Left kidney (tissue), 2 donors: ENCODE data around the gene LILRB1. TPM values are rescaled to one million over a fixed set of nuclear protein-coding genes. Genes with fewer than 3 reads are reported as not detected.
"Not testable (repeated sequence)": the region's sequence is repeated elsewhere in the genome, so short reads cannot be mapped to it uniquely, and the experiment has no call there.

ENCODE experiments used
- DNase-seq: peaks from one replicate; pipeline ENCODE4 v3.0.0-alpha.2; 2013
- polyA plus RNA-seq: library from polyadenylated mRNA; unstranded; fragments of 120-200 nt; gene quantifications from one replicate; pipeline ENCODE4 v1.2.1, GENCODE V29; 2013; ENCODE audit not compliant: insufficient read length

Gene LILRB1
- polyA plus RNA-seq, 1 donor, result 1.4 TPM

GRCh38 chr19:54662730-54663129 is 32.4 kb downstream of the LILRB1 start, which contains the start of gene LILRB4:
LILRB4 (plus strand) TSS chr19:54662985; CDS start chr19:54663034, 49 bp downstream.
- DNase-seq, result no peak

GRCh38 chr19:54665530-54665929 is 35.2 kb downstream of the LILRB1 start:
- no peak for DNase-seq

- DNase-seq, result no peak
Observed at GRCh38 chr19:54667217-54667616, 36.9 kb downstream of the LILRB1 start.

GRCh38 chr19:54668353-54668752 is 38.1 kb downstream of the LILRB1 start:
- no peak for DNase-seq

GRCh38 chr19:54670576-54671357 is 40.5 kb downstream of the LILRB1 start:
- DNase-seq, result no peak

GRCh38 chr19:54673222-54673621 is 42.9 kb downstream of the LILRB1 start:
- no peak for DNase-seq

GRCh38 chr19:54674021-54674617 is 43.8 kb downstream of the LILRB1 start:
- peak; percentile 21 for DNase-seq

- peak; percentile 33 for DNase-seq
Observed at GRCh38 chr19:54676210-54676834, 46.0 kb downstream of the LILRB1 start.

- DNase-seq, result no peak
Observed at GRCh38 chr19:54677217-54677616, 46.9 kb downstream of the LILRB1 start.

- not testable (repeated sequence) for DNase-seq
Observed at GRCh38 chr19:54681596-54681995, 51.3 kb downstream of the LILRB1 start.

GRCh38 chr19:54682306-54682856 is 52.1 kb downstream of the LILRB1 start:
- no peak for DNase-seq

GRCh38 chr19:54684527-54684926 is 54.2 kb downstream of the LILRB1 start:
- peak; percentile 79 for DNase-seq

Other genes starting within 250 kb of the LILRB1 start
- gene TTYH1, start 215.0 kb upstream of the LILRB1 start, polyA plus RNA-seq, result 7.8 TPM
- 189 TPM for gene LENG8, start 181.3 kb upstream of the LILRB1 start, polyA plus RNA-seq
- 1.7 TPM for gene LENG9, start 166.7 kb upstream of the LILRB1 start, polyA plus RNA-seq
- 13.0 TPM for gene CDC42EP5, start 157.2 kb upstream of the LILRB1 start, polyA plus RNA-seq
- not detected for gene LAIR2, start 127.7 kb upstream of the LILRB1 start, polyA plus RNA-seq
- gene LILRA2, start 56.7 kb upstream of the LILRB1 start, polyA plus RNA-seq, result 0.40 TPM
- gene LILRA1, start 36.9 kb upstream of the LILRB1 start, polyA plus RNA-seq, result 0.32 TPM
- 1.3 TPM for gene LILRB4, start 32.5 kb downstream of the LILRB1 start, polyA plus RNA-seq
- gene KIR3DL3, start 94.0 kb downstream of the LILRB1 start, polyA plus RNA-seq, result not detected
- gene KIR2DL3, start 108.0 kb downstream of the LILRB1 start, polyA plus RNA-seq, result not detected
- not detected for gene KIR2DL1, start 139.3 kb downstream of the LILRB1 start, polyA plus RNA-seq
- not detected for gene KIR2DL4, start 173.1 kb downstream of the LILRB1 start, polyA plus RNA-seq
- gene KIR3DL1, start 186.0 kb downstream of the LILRB1 start, polyA plus RNA-seq, result not detected
- gene KIR2DS4, start 202.2 kb downstream of the LILRB1 start, polyA plus RNA-seq, result not detected
- gene KIR3DL2, start 220.0 kb downstream of the LILRB1 start, polyA plus RNA-seq, result not detected
- gene FCAR, start 243.8 kb downstream of the LILRB1 start, polyA plus RNA-seq, result 0.27 TPM